Measurements from ENCODE around the gene MAML3. TPM values are rescaled to one million over a fixed set of nuclear protein-coding genes. Genes with fewer than 3 reads are reported as not detected.
"Not testable (repeated sequence)": the region's sequence is repeated elsewhere in the genome, so short reads cannot be mapped to it uniquely, and the experiment has no call there.

The MAML3 gene
- total and polyA plus RNA-seq, 2 experiments from 2014 or later = 4.1 to 11.2 TPM

DNA sequence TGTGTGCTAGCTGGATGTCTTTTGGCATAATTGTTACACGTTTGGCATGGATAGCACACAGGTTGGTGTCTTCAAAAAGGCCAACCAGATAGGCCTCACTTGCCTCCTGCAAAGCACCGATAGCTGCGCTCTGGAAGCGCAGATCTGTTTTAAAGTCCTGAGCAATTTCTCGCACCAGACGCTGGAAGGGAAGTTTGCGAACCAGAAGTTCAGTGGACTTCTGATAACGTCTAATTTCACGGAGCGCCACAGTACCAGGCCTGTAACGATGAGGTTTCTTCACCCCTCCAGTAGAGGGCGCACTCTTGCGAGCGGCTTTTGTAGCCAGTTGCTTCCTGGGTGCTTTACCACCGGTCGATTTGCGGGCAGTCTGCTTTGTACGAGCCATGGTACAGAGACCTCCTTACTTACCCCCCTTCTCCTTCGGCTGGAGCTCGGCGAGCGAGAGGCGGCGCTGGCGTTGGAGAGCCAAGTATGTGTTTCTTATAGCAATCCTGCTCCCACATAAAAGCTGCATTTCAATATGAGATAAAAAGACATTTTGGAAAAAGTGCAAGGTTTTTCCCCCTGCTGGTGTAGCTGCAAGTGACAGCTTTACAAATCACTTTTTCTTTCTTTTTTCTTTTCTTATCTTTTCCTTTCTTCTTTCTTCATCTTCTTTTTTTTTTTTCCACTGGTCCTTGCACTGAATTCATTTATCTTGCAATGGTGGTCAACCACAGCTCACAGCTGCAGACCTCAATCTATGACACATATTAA is 455.6 kb downstream of the MAML3 start:
- WGBS (ENCODE audit: low lambda C conversion rate, missing lambda C conversion rate) = 98% methylated on average over 17 of the region's 25 CpGs
- H3K9me2 ChIP-seq (replicated peaks; ENCODE audit: insufficient read depth); H3K36me3 ChIP-seq (replicated peaks; ENCODE audit: insufficient read depth, low read depth); H3K27ac ChIP-seq; H3K9me3 ChIP-seq (ENCODE audit: low read depth); H3K4me2 ChIP-seq; H4K20me1 ChIP-seq (ENCODE audit: insufficient read depth, poor library complexity, severe bottlenecking); H3K27me3 ChIP-seq; DNase-seq (ENCODE audit: low spot score); H3K4me3 ChIP-seq; H2AFZ ChIP-seq; H3K4me1 ChIP-seq (ENCODE audit: insufficient read depth): not testable (repeated sequence)
- peaks cover 26% of the 10 kb centered on the region for H3K79me2 ChIP-seq
- TF ChIP-seq, protein P1, sequence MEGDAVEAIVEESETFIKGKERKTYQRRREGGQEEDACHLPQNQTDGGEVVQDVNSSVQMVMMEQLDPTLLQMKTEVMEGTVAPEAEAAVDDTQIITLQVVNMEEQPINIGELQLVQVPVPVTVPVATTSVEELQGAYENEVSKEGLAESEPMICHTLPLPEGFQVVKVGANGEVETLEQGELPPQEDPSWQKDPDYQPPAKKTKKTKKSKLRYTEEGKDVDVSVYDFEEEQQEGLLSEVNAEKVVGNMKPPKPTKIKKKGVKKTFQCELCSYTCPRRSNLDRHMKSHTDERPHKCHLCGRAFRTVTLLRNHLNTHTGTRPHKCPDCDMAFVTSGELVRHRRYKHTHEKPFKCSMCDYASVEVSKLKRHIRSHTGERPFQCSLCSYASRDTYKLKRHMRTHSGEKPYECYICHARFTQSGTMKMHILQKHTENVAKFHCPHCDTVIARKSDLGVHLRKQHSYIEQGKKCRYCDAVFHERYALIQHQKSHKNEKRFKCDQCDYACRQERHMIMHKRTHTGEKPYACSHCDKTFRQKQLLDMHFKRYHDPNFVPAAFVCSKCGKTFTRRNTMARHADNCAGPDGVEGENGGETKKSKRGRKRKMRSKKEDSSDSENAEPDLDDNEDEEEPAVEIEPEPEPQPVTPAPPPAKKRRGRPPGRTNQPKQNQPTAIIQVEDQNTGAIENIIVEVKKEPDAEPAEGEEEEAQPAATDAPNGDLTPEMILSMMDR (IDR thresholded peaks at IDR 0.05; ENCODE audit: poor library complexity) = peak; percentile 7

DNA sequence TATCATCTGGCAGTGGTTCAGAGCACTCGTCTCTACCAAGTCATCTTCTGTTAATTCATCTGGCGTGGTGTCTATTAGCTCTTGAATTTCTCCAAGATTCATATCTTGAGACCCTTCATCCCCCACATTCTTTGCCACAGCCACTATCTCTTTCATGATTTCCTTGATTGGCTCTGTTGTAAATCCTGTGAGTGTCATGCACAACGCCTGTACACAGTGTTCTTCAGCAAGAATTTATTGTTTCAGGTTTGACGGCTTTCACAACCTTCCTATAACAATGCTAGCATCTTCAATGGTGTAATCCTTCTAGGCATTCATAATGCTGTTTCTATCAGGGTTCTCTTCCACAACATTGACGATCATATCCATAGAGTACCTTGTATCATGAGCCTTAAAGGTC is 457.5 kb downstream of the MAML3 start:
- H3K79me2 ChIP-seq = peaks cover 24% of the 10 kb centered on the region
- 78% methylated on average over 5 of the region's 5 CpGs for WGBS (ENCODE audit: low lambda C conversion rate, missing lambda C conversion rate)

DNA sequence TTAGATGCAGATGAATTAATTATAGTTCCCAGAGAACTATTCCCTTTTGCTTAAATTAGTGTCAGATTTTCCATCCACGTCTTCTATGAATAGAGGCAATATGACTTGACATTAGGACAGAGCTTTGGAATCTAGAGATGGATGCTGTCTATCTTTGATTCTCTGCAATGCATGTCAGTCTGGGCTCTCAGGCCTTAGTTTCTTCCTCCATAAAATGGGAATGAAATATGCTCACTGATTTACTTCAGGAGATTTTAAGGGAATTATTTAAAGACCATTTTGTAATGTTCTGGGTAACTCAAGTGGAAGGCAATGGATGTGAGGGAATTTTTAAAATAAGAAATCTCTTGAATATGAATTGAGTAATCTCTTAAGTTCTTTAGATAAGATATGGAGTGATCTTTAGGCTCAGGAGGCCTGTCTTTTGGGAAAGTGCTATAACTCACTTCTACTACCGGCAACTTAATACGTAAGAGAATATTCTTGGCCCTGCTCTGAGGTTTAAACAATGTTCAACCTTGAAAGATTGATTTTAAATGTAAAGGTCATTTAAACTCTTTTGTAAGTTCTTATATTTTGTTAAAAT is 459.4 kb downstream of the MAML3 start:
- Histone ChIP-seq H3K27me3 (no peaks in the 10 kb centered on the region), H3K27ac (no peak overlapping the region), H3K36me3 (replicated peaks; ENCODE audit: insufficient read depth, low read depth) (no peaks in the 10 kb centered on the region), H3K9me3 (ENCODE audit: low read depth) (no peaks in the 10 kb centered on the region), H3K4me3 (no peak overlapping the region), H3K4me1 (ENCODE audit: insufficient read depth) (peaks cover 17% of the 10 kb centered on the region), H3K9me2 (replicated peaks; ENCODE audit: insufficient read depth) (no peaks in the 10 kb centered on the region), H3K79me2 (peaks cover 34% of the 10 kb centered on the region), H3K4me2 (no peak overlapping the region), H4K20me1 (ENCODE audit: insufficient read depth, poor library complexity, severe bottlenecking) (no peaks in the 10 kb centered on the region), H2AFZ (no peak overlapping the region)
- WGBS (ENCODE audit: low lambda C conversion rate, missing lambda C conversion rate) = 76% methylated on average over 3 of the region's 3 CpGs
- DNase-seq (ENCODE audit: low spot score) = no peak
- TF ChIP-seq, protein P1 (IDR thresholded peaks at IDR 0.05; ENCODE audit: poor library complexity) = no peak
- TF ChIP-seq EZH2 (IDR thresholded peaks at IDR 0.05; ENCODE audit: borderline replicate concordance) = no peak
- no peak for TF ChIP-seq EZH2phosphoT487 (IDR thresholded peaks at IDR 0.05; ENCODE audit: low read depth, severe bottlenecking, unreplicated experiment)

More for the DNA sequence above, 457.5 kb downstream of the MAML3 start:
- H3K4me3 ChIP-seq = no peak overlapping the region
- H3K4me1 ChIP-seq (ENCODE audit: insufficient read depth) = peaks cover 10% of the 10 kb centered on the region
- H3K9me3 ChIP-seq (ENCODE audit: low read depth) = no peaks in the 10 kb centered on the region
- TF ChIP-seq, protein P1 (IDR thresholded peaks at IDR 0.05; ENCODE audit: poor library complexity) = no peak
- TF ChIP-seq EZH2 (IDR thresholded peaks at IDR 0.05; ENCODE audit: borderline replicate concordance) (no peak), EZH2phosphoT487 (IDR thresholded peaks at IDR 0.05; ENCODE audit: low read depth, severe bottlenecking, unreplicated experiment) (no peak)
- H3K27me3 ChIP-seq = no peaks in the 10 kb centered on the region
- H4K20me1 ChIP-seq (ENCODE audit: insufficient read depth, poor library complexity, severe bottlenecking) = no peaks in the 10 kb centered on the region
- H3K9me2 ChIP-seq (replicated peaks; ENCODE audit: insufficient read depth) = no peaks in the 10 kb centered on the region
- H3K36me3 ChIP-seq (replicated peaks; ENCODE audit: insufficient read depth, low read depth) = no peaks in the 10 kb centered on the region
- H3K4me2 ChIP-seq = no peak overlapping the region
- no peak for DNase-seq (ENCODE audit: low spot score)
- H2AFZ ChIP-seq = no peak overlapping the region
- peak overlapping the region; percentile 12 for H3K27ac ChIP-seq

All from hepatocyte (in vitro differentiated cells).